HUDEP-2 (cell line): Measurements from ENCODE around the gene TMEM201.

Source experiments
- DNase-seq, 76 experiments: peaks; one replicate each; lab custom pipeline; 2025; ENCODE audit not compliant: unreplicated experiment in 76 of 76; lab: John Stamatoyannopoulos, UW

TMEM201 gene

DNA sequence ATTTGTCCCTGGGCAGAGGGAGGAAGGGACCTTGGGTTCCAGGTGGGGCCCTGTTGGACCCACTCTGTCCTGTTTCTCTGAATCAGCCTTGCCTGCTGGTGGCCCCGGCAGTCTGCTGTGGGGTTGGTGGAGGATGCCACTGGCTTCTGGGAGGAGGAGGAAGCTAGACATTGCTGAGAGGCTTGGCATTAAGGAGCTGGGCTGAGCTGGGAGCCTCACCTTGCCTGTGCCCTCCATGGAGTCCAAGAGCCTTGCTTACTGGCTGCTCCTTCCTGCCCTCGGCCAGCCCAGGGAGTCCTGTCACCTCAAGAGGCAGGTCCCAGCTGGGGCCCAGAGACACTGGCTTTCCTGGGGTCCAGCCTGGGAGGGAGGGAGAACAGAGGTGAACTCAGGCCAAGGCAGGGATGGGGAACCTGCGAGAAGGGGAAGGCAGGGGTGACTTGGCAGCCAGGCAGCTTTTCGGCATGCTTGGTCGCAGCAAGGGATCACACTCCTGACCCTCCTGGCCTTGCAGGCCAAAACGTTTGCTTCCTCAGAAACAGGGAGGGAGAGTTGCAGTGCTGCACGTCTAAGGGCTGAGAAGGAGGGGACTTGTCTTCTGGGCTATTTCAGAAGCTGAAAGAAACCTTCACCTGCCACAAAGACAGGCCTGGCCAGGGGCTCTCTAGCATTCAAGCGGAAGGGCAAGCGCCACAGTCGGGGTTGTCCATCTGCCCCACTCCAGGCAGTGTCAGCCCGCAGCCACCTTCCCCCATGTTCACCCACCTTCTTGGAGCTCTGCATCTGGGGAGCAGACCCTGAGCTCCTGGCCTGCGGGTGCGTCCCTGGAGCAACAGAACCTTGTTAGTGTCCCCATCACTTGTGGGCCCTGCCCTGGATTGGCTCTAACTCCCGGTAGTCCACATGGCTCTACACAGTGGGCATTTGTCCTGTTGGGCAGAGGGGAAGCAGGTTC lies 8.9 kb downstream of the TMEM201 start:
- DNase-seq = no peak

DNA sequence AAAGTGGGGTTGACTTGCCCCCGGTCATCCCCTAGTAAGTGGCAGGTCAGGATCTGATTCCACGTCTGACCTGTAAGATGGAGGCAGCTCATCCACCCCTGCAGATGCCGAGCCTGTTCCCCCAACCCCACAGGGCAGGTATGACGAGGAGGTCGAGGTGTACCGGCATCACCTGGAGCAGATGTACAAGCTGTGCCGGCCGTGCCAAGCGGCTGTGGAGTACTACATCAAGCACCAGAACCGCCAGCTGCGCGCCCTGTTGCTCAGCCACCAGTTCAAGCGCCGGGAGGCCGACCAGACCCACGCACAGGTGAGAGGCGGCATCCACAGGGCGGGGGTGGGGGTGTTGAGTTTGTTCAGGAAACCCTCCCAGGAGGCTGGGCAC lies 9.6 kb downstream of the TMEM201 start:
- no peak for DNase-seq

DNA sequence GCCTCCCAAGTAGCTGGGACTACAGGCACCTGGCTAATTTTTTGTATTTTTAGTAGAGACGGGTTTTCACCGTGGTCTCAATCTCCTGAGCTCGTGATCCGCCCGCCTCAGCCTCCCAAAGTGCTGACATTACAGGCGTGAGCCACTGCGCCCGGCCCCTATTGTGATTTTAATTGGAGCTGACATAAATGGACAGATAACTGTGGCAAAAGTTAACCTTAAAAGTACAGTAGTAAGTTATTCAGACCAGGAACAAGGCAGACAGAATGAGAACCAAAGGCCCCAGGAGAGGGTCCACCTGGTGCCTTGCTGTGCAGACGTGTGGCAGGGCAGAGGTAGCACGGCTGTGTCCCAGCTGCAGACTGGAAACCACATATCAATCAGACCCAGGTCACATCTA lies 11.0 kb downstream of the TMEM201 start:
- DNase-seq = no peak

DNA sequence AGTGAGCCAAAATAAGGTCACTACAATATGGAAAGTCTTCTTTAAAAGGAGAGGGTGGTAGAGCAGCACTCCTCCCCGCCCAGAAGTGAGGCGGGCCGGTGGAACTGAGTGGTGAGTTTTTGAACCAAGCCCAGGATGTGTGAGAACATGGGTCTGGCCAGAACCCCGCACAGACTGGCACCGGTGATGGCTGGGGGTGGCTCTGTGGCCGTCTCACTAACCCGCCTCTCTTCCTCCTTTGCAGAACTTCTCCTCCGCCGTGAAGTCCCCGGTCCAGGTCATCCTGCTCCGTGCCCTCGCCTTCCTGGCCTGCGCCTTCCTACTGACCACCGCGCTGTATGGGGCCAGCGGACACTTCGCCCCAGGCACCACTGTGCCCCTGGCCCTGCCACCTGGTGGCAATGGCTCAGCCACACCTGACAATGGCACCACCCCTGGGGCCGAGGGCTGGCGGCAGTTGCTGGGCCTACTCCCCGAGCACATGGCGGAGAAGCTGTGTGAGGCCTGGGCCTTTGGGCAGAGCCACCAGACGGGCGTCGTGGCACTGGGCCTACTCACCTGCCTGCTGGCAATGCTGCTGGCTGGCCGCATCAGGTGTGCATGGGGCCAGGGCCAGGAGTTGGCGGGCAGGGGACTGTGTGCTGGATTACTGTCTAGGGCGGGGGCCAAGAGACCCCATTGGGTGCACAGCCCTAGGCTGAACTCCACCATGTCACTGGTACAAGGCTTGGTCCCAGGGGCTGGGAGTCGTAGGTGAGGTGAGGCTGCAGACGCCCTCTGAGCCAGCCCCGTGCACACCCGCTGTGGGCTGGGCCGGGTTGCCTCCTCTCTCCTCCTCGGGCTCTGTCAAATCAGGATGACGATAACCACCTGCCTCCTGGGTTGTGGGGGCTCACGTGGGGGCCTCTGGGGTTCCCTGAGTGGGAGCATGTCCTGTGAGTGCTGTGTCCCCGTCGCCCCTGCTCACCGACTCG lies 12.4 kb downstream of the TMEM201 start:
- DNase-seq = no peak

DNA sequence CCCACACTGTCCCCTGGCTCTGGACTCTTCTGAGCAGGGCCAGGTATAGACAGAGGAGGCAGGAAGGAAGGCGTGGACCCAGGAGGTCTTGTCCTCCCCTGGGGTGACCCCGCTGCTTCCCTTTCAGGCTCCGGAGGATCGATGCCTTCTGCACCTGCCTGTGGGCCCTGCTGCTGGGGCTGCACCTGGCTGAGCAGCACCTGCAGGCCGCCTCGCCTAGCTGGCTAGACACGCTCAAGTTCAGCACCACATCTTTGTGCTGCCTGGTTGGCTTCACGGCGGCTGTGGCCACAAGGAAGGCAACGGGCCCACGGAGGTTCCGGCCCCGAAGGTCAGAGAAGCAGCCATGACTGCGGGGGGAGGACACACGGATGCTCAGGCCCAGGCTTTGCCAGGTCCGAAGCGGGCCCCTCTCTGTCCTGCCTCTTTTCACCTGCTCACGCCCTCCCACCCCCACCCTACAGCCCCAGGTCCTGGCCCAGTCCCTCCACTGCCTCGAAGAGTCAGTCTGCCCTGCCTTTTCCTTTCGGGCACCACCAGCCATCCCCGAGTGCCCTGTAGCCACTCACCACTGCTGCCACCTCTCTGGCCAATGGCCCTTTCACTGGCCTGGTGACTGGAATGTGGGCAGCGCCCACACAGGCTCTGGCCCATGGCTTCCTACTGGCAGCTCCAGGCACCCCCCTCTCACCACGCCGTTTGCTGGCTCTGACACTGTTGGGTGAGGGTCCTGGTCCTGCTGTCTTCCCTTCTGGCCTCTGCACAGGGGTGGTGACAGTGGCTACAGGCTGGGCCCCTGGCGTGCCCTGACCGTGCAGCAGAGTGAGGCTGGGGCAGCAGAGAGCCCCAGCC lies 13.5 kb downstream of the TMEM201 start:
- no peak for DNase-seq

DNA sequence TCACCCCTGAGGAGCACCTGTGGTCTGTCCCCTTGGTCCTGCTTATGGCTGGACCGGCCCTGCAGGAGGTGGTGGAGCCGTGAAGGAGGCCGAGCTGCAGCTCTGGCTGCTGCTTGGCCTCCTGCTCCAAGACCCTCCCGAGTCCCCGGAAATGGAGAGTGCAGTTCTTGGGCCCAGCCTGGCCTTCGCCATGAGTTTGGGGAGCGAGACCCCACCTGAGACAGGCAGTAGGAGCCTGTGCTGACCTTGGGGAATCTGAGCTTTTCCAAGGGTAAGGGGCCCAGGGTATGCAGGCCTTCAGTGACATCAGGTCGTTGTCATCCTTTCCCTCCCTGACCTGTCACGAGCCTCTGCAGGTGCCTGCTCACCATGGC lies 14.1 kb downstream of the TMEM201 start:
- DNase-seq = no peak

DNA sequence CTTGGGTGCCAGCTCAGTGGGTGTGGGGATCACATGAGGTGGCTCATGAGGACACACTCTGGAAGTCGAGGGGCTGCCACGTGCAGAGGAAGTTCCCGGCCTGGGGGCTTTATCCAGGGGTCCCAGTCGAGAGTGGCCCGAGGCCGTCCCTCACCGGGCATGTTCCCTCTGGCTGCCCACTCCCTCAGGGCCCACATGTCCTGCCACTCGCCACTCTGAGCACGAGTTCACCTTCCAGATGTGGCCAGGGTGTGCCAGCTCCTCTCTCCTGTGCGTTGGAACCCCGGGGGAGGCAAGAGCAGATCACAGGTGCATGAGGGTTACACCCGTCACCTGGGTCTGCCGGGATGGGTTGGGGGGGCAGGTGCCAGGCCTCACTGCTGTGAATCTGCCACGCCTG lies 14.6 kb downstream of the TMEM201 start:
- DNase-seq = no peak

DNA sequence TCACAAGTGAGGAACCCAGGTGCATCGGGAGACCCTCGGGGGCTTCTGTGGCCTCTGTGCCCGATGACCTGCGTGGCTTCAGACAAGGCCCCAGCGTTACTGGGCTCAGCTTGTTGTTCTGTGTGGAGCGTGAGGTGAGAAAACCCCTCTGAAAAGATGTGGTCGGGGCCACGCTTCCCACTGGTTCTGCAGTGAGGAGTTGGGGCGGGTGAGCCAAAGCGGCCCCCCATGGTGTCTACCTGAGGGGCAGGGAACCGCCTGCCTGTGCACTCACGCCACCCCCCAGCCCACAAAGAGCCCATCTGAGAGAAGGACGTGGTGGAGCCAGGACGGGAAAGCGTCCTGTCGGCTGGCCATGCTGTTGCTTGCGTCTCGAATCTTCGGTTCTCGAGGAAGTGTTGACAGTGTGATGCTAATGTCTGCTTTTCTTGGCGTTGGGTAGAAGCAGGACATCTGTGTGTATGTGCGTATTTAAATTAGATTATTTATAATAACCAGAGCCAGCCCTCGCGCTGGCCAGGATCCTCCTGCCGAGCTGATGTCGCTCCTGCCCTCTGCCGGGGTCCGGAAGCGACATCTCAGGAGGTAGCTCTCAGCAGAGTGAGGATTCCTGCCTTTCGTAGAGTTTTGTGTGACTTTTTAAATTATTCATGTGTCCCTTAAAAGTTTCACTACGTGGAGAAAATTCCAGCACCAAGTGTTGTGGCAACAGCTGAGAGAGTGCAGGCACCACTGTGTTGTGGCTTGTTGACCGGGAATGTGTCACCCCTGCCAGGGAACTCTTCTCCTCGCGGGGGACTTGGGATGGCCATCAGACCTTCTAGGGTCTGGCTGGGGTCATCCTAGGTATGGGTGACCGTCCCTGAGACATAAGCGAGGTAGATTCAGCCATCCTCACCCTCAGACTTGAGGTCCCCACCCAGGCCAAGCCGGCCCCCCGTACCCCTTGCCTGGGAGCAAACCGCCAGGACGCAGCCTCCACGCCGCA lies 15.3 kb downstream of the TMEM201 start:
- DNase-seq = no peak

DNA sequence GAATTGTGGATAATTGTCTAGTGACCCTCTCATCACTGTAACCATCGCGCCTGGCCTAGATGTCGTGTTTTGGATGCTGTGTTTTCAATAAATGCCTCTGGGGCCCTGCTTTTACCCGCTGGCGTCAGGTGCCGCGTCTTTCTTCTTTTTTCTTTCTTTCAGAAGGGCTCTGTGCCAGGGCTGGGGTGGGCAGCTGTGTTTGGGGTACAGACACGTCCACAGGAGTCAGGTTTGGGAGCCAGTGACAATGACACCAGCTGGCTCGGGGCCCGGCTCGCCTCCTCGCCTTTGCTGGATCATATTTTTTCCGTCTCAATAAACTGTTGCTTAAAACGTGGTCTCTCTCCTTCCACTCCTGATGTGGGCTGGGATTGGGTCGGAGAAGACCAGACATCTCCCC lies 16.1 kb downstream of the TMEM201 start:
- no peak for DNase-seq

DNA sequence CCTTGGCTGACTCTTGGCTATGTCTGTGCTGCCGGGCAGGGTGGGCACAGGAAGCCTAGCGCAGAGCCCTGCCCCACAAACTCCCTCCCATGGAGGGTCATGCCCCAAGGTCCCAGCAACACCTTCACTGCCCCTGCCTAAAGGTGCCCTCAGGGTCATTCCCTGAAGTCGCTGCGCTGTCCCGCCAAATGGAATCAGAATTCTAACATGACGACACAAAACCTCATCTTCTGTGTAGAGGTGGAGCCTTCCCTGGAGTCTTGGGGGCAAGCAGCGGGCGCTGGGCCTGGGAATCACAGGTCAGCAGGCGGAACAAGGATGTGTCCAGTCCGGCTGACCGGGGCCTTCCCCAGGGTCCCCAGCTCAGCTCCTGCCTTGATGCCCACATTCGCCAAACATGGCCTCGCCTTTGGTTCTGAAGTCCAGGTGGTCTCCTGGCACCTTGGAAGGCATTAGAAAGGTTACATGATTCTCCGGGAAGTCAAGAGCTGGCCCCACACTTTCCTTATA lies 17.3 kb downstream of the TMEM201 start:
- DNase-seq = no peak

DNA sequence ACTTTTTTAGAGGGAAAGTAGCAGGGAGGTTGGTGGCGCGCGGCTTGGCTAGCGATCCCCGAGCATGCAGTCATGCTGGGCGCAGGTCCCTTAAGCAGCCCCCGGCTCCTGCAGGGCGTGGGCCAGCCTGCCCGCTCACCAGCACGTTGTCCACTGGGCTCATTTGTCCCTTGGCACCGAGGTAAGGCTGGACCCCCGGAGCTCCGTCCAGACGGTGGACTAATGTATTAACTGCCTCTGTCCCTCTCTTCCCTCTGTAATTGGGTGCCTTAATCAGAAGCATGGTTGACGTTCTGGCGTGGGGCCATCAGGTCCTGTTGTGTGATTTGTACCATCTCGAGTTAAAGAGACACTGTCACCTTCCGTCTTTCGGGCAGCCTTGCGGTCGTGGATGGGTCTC lies 17.7 kb downstream of the TMEM201 start:
- DNase-seq = no peak

DNA sequence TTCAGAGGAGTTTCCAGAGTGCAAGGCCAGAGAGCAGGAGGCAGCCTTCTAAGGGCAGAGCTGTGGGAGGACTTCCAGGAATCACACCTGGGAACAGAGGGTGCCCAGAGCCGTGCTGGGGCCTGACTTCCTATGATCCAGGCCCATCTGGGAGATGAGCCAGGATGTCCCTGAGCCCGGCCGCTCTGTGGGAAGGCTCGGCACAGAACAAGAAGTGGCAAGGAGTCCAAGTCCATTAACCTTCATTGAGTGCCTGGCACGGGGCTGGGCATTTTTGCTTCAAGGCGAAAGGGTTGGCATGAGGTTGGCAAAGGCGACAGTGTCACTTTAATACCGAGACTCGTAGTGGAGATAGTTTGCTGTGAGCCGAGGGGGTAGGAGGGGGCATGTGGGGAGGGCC lies 18.2 kb downstream of the TMEM201 start:
- no peak for DNase-seq

DNA sequence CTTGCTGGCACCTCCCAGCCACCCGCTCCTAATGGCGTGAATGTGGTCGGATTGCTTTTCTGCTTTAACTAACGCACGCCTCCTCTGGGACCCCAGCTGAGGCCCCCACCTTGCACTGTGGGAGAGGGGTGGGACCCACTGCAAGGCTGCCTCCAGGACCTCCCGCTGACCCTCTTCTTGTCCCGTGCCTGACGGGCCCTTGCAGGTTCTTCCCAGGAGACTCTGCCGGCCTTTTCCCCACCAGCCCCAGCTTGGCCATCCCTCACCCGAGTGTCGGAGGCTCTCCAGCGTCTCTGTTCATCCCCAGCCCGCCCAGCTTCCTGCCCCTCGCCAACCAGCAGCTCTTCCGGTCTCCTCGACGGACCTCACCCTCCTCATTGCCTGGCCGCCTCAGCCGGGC lies 18.6 kb downstream of the TMEM201 start:
- no peak for DNase-seq

DNA sequence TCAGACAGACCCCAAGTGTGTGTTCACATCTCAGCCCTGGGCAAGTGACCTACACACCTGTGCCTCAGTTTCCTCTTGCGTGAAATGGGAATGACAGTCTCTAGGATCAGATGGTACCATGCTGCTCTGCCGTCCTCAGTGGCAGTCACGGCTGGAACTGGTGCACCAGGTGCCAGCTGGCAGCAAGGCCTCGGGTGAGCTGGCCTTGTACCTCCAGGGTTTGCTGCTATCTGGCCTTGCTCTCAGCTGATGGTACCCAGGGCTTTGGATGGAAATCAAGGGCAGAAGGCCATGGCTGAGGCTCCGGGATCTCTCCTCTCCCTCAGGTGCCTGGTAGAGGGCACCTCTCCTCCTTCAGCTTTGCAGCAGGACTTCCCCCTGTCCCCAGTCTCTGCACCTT lies 21.3 kb downstream of the TMEM201 start:
- DNase-seq = no peak

DNA sequence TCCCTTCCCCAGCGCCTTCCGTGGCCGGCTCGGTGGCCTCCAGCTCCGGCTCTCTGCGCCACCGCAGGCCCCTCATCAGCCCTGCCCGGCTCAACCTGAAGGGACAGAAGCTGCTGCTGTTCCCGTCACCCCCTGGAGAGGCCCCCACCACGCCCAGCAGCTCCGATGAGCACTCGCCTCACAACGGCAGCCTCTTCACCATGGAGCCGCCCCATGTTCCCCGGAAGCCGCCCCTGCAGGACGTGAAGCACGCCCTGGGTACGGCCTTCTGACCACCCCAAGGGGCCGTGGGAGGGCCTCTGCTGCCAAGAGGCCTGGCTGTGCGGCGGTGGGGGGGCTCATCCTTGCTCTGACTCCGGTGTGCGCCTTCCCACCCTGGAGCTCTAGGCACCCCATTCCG lies 21.8 kb downstream of the TMEM201 start:
- no peak for DNase-seq

DNA sequence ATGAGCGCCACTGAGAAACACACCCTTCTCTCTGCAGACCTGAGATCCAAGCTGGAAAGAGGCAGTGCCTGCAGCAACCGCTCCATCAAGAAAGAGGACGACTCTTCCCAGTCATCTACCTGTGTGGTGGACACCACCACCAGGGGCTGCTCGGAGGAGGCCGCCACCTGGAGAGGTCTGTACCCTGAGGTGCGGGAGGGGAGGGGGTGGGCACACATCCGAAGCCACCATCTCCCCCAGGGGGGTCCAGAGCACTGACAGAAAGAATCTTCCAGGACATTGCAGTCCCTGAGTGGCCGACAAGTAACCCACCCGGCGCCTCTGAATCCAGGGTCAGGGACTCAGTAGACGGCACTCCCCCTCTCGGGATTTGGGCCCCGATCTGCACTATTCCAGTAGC lies 23.0 kb downstream of the TMEM201 start:
- no peak for DNase-seq

DNA sequence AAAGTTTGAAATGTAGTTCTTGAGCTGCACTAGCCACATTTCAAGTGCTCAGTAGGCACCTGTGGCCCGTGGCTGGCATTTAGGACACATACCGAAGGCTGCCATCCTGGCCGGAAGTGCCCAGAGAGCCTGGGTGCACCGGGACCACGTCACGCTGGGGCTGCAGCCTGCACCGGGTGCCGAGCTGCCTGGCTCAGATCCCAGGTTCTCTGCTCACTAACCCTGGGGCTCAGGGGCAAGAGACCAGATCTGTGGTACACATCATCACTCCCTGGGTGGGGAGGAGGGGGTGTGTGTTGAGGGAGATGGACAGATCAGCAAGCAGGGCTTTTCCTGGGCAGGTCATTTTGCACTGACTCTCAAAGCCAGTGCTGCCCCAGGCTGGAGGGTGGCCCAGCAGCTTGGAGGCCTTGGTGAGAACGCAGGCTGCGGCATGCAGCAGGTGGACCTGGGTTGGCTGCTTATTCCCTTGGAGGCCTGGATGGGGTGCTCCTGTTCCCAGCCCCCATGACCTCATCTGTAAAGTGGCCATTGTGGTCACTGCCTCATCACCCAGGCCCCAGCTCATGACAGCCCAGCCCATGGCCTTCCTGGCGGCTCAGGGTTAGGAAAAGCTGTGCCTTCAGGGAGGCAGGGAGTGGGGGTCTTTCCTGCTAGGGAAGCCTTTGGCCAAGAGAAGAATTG lies 23.6 kb downstream of the TMEM201 start:
- no peak for DNase-seq

DNA sequence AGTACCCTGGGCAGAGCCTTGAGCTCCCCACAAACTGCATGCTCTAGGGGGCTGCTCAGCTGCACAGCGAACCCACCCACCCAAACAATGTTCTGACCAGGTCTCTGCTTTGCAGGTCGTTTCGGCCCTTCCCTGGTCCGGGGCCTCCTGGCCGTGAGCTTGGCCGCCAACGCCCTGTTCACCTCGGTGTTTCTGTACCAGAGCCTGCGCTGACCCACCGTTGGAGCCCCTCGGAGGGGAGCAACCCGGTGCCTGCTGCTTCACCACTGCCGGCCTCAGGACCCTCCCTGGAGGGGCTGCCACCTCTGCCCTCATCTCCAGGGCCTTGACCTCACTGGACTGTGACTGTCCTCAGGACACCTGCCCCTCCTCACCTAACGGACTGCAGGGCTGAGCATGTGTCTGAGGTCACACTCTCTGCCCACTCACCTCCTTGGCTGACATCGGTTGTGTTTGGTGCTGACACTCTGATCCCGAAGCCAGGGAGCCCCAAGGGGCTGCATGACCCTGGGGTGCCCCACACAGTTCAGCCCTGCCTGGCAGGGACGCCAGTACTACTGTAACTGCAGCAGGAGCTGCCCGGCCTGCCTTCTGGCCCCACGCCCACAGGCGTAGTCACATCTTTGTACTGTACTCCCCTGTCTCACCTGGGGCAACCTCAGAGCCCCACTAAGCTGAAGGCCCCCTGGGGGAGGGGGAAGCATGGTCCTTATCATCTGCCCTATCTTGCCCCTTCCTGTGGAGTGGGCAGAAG lies 24.3 kb downstream of the TMEM201 start:
- DNase-seq = no peak
